Neural crest cell (in vitro differentiated cells): ENCODE results near the gene TUBA8. TPM values are rescaled to one million over a fixed set of nuclear protein-coding genes. Genes with fewer than 3 reads are reported as not detected.

Experiments used
- DNase-seq: peaks from one replicate; pipeline ENCODE4 v3.0.0; 2021; ENCODE audit warnings: low read depth, mixed read lengths, low spot score
- H3K27ac Mint-ChIP-seq: one replicate; pipeline ENCODE4 v1.8.0; 2021; ENCODE audit warnings: mild to moderate bottlenecking, mixed read lengths; ENCODE audit not compliant: unreplicated experiment
- H3K27me3 Mint-ChIP-seq: 2 replicates; pipeline ENCODE4 v1.8.0; 2021; ENCODE audit warnings: low read depth, mild to moderate bottlenecking, mixed read lengths
- H3K36me3 Mint-ChIP-seq: 2 replicates; pipeline ENCODE4 v1.8.0; 2021; ENCODE audit warnings: low read depth, mild to moderate bottlenecking, mixed read lengths
- H3K4me1 Mint-ChIP-seq: 2 replicates; pipeline ENCODE4 v1.8.0; 2021; ENCODE audit warnings: mixed read lengths
- H3K4me3 Mint-ChIP-seq: one replicate; pipeline ENCODE4 v1.8.0; 2021; ENCODE audit warnings: mild to moderate bottlenecking, mixed read lengths
- H3K9me3 Mint-ChIP-seq: 2 replicates; pipeline ENCODE4 v1.8.0; 2021; ENCODE audit warnings: mixed read lengths
- total RNA-seq: library from RNA; stranded (reverse); gene quantifications from 2 replicates; pipeline ENCODE4 v1.2.1, GENCODE V29; 2021
- TF ChIP-seq, protein P1 (sequence below): fragments of 200-600 bp; sonication (generic); conservative IDR thresholded peaks from 2 replicates; pipeline ENCODE4 v1.5.0; 2021; ENCODE audit warnings: antibody characterized with exemption, mild to moderate bottlenecking

TUBA8 gene
- total RNA-seq, 1 donor from 2014 or later = 2.0 TPM

DNA sequence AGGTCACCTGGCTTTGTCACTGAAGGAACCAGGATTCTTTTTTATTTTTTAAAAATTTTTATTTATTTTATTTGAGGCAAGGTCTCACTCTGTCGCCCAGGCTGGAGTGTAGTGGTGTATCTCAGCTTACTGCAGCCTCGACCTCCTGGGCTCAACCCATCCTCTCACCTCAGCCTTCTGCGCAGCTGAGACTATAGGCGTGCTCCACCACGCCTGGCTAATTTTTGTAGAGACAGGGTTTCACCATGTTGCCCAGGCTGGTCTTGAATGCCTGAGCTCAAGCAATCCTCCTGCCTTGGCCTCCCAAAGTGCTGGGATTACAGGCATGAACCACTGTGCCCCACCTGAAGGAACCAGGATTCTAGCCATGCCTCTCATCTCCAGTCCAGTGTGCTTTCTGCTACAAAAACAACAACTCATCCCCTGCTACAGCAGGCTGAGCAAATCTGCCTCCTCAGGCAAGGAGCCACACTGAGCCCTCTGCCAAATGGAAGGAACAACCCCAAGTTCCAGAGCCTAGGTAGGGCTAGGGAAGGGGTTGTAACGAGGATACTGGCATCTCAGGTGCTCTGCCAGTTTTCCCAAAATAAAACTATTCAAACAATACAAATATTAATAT, 35.4 kb upstream of the TUBA8 start:
- Mint-ChIP-seq H3K27me3 (no peaks in the 10 kb centered on the region), H3K27ac (no peak overlapping the region), H3K4me1 (peaks cover 20% of the 10 kb centered on the region), H3K36me3 (no peaks in the 10 kb centered on the region), H3K9me3 (no peaks in the 10 kb centered on the region), H3K4me3 (peak overlapping the region; percentile 26)
- no peak for DNase-seq
- TF ChIP-seq, protein P1, sequence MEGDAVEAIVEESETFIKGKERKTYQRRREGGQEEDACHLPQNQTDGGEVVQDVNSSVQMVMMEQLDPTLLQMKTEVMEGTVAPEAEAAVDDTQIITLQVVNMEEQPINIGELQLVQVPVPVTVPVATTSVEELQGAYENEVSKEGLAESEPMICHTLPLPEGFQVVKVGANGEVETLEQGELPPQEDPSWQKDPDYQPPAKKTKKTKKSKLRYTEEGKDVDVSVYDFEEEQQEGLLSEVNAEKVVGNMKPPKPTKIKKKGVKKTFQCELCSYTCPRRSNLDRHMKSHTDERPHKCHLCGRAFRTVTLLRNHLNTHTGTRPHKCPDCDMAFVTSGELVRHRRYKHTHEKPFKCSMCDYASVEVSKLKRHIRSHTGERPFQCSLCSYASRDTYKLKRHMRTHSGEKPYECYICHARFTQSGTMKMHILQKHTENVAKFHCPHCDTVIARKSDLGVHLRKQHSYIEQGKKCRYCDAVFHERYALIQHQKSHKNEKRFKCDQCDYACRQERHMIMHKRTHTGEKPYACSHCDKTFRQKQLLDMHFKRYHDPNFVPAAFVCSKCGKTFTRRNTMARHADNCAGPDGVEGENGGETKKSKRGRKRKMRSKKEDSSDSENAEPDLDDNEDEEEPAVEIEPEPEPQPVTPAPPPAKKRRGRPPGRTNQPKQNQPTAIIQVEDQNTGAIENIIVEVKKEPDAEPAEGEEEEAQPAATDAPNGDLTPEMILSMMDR = no peak

DNA sequence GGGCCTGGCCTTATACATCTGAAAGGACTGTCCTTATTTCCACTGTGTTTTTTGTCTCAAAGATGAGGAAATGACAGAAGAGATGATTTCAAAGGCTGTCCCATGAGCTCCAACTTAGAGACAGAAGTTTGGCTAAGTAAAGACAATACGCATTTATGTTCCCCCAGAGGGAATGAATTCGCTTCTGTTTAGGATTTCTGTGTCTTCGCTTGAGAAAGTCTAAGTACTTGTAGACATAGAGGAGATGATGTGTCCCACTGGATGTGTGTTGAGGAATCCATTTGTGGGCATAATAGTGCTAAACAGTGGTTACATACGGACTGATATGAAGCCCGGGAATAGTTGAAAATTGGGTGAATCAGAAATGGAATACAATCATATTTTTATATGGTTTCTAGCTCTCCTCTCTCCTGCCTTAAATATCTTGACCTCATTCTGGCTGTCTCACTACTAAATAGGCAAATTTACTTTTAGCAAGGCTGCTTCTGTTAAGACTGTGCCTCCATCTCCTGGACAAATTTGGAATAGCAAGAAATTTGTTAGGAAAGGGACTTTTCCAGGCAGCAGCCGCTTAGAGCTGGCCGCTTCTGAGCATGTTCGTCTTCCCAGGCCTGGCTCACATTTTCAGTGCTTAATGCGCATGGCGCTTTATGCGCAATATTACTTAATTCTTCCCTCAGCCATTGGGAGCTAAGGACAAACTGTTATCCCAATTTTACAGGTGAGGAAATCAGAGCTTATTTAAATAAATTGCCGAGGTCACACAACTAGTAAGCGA, 34.7 kb upstream of the TUBA8 start:
- peaks cover 3% of the 10 kb centered on the region for H3K36me3 Mint-ChIP-seq
- H3K9me3 Mint-ChIP-seq = peaks cover 3% of the 10 kb centered on the region
- H3K4me1 Mint-ChIP-seq = peaks cover 17% of the 10 kb centered on the region
- TF ChIP-seq, protein P1 = peak; percentile 93
- H3K4me3 Mint-ChIP-seq = peak overlapping the region; percentile 79
- H3K27ac Mint-ChIP-seq = no peak overlapping the region
- peak; percentile 65 for DNase-seq
- H3K27me3 Mint-ChIP-seq = no peaks in the 10 kb centered on the region

DNA sequence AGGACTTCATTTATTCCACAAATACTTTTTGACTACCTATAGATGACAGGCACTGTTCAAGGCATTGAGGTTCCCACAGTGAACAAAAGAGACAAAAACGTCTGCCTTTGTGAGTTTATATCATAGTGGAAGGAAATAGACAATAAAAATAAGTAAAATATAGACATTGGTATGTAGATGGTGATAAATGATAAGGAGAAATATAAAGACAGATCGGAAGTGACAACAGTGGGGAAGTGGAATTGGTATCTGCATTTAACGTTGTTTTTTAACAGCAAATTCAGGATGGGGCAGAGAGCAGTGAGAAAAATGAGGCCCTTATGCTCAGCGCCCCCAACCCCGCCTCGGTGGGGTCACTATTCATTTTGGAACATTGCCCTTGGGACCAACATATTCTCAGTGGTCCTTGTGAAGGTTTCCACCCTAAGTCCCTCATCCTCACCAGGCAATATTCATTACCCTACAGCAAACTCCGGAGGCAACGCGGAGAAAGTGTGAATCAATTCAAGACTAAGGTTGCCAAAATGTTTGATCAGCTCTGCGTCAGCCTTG, 33.4 kb upstream of the TUBA8 start:
- peaks cover 13% of the 10 kb centered on the region for H3K36me3 Mint-ChIP-seq
- H3K9me3 Mint-ChIP-seq = peaks cover 3% of the 10 kb centered on the region
- TF ChIP-seq, protein P1 = no peak
- H3K27me3 Mint-ChIP-seq = no peaks in the 10 kb centered on the region
- H3K4me1 Mint-ChIP-seq = peaks cover 17% of the 10 kb centered on the region
- no peak for DNase-seq
- peak overlapping the region; percentile 94 for H3K27ac Mint-ChIP-seq
- H3K4me3 Mint-ChIP-seq = peak overlapping the region; percentile 96

DNA sequence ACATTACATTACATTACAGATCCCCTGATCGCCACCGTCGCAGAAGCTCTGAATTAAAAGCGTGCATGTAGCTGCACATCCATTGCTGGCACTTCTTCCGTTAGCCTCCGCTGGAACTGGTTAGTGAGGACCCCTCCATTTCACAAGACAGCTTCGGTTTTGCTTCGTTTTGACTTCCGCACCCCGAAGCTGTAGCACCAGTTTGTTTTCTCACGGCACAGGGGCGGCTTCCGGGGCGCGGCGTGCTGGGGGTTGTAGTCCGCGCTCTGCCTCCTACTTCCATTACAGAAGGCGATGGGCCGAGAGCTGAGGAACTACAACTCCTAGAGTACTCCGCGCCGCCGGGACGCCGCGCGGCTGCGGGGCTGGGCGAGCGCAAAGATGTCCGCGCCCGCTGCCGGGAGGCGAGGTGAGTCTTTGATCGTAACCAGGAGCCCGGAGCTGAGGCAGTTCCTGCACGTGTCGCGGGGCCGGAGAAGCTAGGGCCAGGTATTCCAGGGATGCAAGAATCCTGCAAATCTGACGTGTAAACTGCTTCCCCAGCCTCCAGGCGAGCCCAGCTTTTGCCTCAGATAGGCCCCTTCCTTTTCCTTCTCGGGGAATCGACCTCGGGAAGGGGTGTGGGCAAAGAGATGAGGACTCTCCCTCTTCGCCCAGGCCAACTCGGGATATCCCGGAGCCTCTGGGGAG, 32.8 kb upstream of the TUBA8 start, which contains the start of gene PEX26:
TSS of gene PEX26 (plus strand) at position 352 of the 690 bp plus-strand sequence. CDS start 387 bp downstream, outside the sequence.
- Mint-ChIP-seq H3K27ac (peak within 1 kb of the TSS; percentile 94), H3K36me3 (peaks cover 13% of the 10 kb centered on the region), H3K9me3 (peaks cover 3% of the 10 kb centered on the region), H3K27me3 (no peaks in the 10 kb centered on the region), H3K4me1 (peaks cover 17% of the 10 kb centered on the region), H3K4me3 (peak within 1 kb of the TSS; percentile 96)
- TF ChIP-seq, protein P1 = peak; percentile 12
- DNase-seq = peak; percentile 81

DNA sequence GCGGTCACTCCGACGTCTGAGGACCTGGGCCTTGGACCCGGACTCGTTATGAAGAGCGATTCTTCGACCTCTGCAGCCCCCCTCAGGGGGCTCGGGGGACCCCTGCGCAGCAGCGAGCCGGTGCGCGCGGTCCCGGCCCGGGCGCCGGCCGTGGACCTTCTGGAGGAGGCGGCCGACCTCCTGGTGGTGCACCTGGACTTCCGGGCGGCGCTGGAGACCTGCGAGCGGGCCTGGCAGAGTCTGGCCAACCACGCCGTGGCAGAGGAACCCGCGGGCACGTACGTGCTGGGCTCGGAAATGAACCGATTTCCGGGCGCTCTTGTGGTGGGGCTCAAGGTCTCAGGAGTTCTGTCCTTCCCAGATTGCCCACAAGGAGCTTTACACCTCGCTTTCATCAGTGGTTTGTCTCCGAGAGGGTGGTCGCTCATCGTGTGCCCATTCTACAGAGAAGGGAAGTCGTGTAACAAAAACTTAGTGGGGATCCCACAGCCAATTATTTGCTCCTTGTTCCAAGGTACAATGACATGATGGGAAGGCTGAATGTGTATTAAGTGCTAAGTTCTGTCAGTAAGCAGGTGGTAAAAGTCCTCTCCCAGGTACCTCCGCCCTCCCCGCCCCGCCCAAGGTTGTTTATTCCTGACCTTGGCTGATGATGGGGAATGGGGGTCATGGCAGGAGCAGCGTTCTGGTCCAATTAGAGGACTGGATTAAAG, 32.1 kb upstream of the TUBA8 start:
- Mint-ChIP-seq H3K27ac (no peak overlapping the region), H3K27me3 (no peaks in the 10 kb centered on the region), H3K4me3 (peak overlapping the region; percentile 96), H3K9me3 (peaks cover 3% of the 10 kb centered on the region), H3K36me3 (peaks cover 13% of the 10 kb centered on the region), H3K4me1 (peaks cover 17% of the 10 kb centered on the region)
- TF ChIP-seq, protein P1 = peak; percentile 20
- no peak for DNase-seq
